Nephron progenitor cell (in vitro differentiated cells): ENCODE data around the gene BCKDHA.
A peak's percentile ranks its signal among the peaks of the same experiment; 100 is the strongest.

ENCODE experiments used
- DNase-seq: peaks from one replicate; pipeline ENCODE4 v3.0.0; 2021
- H3K27ac Mint-ChIP-seq: 2 replicates; pipeline ENCODE4 v1.8.0; 2021; ENCODE audit warnings: mild to moderate bottlenecking, moderate library complexity, mixed read lengths
- H3K27me3 Mint-ChIP-seq: 2 replicates; pipeline ENCODE4 v1.8.0; 2021; ENCODE audit warnings: mild to moderate bottlenecking, low read depth, mixed read lengths; ENCODE audit not compliant: poor library complexity
- H3K36me3 Mint-ChIP-seq: 2 replicates; pipeline ENCODE4 v1.8.0; 2021; ENCODE audit warnings: low read depth, mixed read lengths
- H3K4me1 Mint-ChIP-seq: 2 replicates; pipeline ENCODE4 v1.8.0; 2021; ENCODE audit warnings: mixed read lengths
- H3K4me3 Mint-ChIP-seq: 2 replicates; pipeline ENCODE4 v1.8.0; 2021; ENCODE audit warnings: mild to moderate bottlenecking, moderate library complexity, mixed read lengths
- H3K9me3 Mint-ChIP-seq: 2 replicates; pipeline ENCODE4 v1.8.0; 2021; ENCODE audit warnings: mild to moderate bottlenecking, moderate library complexity, mixed read lengths
- CTCF ChIP-seq: fragments of 200-600 bp; sonication (generic); IDR thresholded peaks from 2 replicates; pipeline ENCODE4 v1.5.0; 2021; ENCODE audit warnings: antibody characterized with exemption

BCKDHA gene

GRCh38 chr19:41384351-41384750 is 13.3 kb upstream of the BCKDHA start:
- no peak for TF ChIP-seq CTCF

GRCh38 chr19:41386442-41386841 is 11.2 kb upstream of the BCKDHA start:
- no peak for TF ChIP-seq CTCF
- H3K9me3 Mint-ChIP-seq = no peaks in the 10 kb centered on the region
- H3K4me3 Mint-ChIP-seq = no peak overlapping the region
- H3K27ac Mint-ChIP-seq = peak overlapping the region; percentile 68
- peaks cover 23% of the 10 kb centered on the region for H3K36me3 Mint-ChIP-seq
- no peaks in the 10 kb centered on the region for H3K27me3 Mint-ChIP-seq
- no peak for DNase-seq
- H3K4me1 Mint-ChIP-seq = peaks cover 19% of the 10 kb centered on the region

More at GRCh38 chr19:41384351-41384750, 13.3 kb upstream of the BCKDHA start:
- H3K27me3 Mint-ChIP-seq = no peaks in the 10 kb centered on the region
- no peak for DNase-seq
- no peaks in the 10 kb centered on the region for H3K9me3 Mint-ChIP-seq
- H3K36me3 Mint-ChIP-seq = peaks cover 11% of the 10 kb centered on the region
- H3K4me3 Mint-ChIP-seq = no peak overlapping the region
- peaks cover 19% of the 10 kb centered on the region for H3K4me1 Mint-ChIP-seq
- H3K27ac Mint-ChIP-seq = no peak overlapping the region

- DNase-seq = no peak
- Mint-ChIP-seq H3K36me3 (peaks cover 16% of the 10 kb centered on the region), H3K27ac (no peak overlapping the region), H3K4me3 (no peak overlapping the region), H3K4me1 (peaks cover 22% of the 10 kb centered on the region), H3K9me3 (no peaks in the 10 kb centered on the region), H3K27me3 (no peaks in the 10 kb centered on the region)
- TF ChIP-seq CTCF = no peak
Observed at GRCh38 chr19:41391618-41392017, 6.0 kb upstream of the BCKDHA start.

- peaks cover 29% of the 10 kb centered on the region for H3K4me1 Mint-ChIP-seq
- no peak for TF ChIP-seq CTCF
- no peaks in the 10 kb centered on the region for H3K27me3 Mint-ChIP-seq
- H3K27ac Mint-ChIP-seq = peak overlapping the region; percentile 73
- DNase-seq = no peak
- H3K36me3 Mint-ChIP-seq = peaks cover 16% of the 10 kb centered on the region
- no peak overlapping the region for H3K4me3 Mint-ChIP-seq
- no peaks in the 10 kb centered on the region for H3K9me3 Mint-ChIP-seq
Observed at GRCh38 chr19:41392775-41393174, 4.8 kb upstream of the BCKDHA start.

- Mint-ChIP-seq H3K27me3 (no peaks in the 10 kb centered on the region), H3K36me3 (peaks cover 12% of the 10 kb centered on the region), H3K4me1 (peaks cover 49% of the 10 kb centered on the region), H3K4me3 (peak overlapping the region; percentile 100), H3K9me3 (no peaks in the 10 kb centered on the region), H3K27ac (peak overlapping the region; percentile 37)
- no peak for TF ChIP-seq CTCF
- DNase-seq = no peak
Observed at GRCh38 chr19:41395355-41395754, 2.3 kb upstream of the BCKDHA start.

GRCh38 chr19:41398050-41398418 is 416 bp downstream of the BCKDHA start:
- H3K27me3 Mint-ChIP-seq = no peaks in the 10 kb centered on the region
- DNase-seq = no peak
- no peak for TF ChIP-seq CTCF
- no peaks in the 10 kb centered on the region for H3K9me3 Mint-ChIP-seq
- H3K36me3 Mint-ChIP-seq = peaks cover 3% of the 10 kb centered on the region
- H3K4me3 Mint-ChIP-seq = peak overlapping the region; percentile 100
- H3K4me1 Mint-ChIP-seq = peaks cover 44% of the 10 kb centered on the region
- peak overlapping the region; percentile 100 for H3K27ac Mint-ChIP-seq
